AG08395 (cell line): Measurements from ENCODE around the gene SLC2A4RG.

Experiments used
- DNase-seq: peaks from one replicate; pipeline ENCODE4 v3.0.0; 2012; ENCODE audit warnings: mixed read lengths, low spot score

Gene SLC2A4RG

DNA sequence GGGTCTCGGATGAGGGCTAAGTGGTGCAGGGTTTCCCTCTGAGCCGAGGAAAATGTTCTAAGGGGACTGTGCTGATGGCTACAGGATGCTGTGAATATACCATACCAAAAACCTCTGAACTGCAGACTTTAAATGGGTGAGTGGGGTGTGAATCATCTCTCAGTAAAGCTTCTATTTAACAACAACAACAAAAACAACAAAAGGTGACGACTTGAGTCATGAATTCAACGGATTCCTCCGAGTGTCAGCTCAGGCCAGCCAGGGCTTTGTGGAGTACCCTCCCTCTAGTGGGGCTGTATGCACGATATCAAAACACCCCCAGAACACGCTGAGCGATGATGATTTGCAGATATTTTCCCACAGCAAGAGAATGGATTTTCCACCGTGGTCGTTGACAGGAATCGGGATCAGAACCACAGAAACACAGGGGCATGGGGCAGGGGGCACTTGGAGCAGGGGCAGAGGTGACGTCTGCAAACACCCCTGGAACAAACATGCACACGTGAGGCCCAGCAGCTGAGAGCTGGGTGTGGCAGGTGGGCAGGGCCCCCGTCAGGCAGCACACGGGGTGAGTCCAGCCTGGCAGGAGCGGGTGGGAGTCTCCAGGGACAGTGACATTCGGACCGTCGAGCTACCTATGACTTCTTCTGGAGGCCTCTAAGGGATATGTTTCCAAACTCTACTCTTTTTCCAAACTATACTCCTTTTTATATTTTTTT is 38.6 kb downstream of the SLC2A4RG start:
- DNase-seq: no peak

DNA sequence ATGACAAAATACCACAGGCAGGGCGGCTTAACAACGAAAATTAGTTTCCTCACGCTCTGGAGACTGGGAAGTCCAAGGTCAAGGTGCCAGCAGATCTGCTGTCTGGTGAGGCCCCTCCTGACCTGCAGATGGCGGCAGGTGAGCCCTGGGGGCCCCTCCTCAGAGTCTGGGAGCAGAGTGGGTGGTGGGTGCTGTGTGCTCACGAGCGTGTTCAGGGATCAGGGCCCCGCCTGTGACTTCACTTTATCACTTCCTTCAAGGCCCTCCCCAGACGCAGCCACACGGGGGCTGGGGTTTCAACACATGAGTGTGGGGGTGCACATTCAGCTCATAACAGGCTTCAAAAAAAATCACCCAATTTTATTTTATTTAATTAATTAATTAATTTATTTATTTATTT is 39.3 kb downstream of the SLC2A4RG start:
- DNase-seq: no peak

DNA sequence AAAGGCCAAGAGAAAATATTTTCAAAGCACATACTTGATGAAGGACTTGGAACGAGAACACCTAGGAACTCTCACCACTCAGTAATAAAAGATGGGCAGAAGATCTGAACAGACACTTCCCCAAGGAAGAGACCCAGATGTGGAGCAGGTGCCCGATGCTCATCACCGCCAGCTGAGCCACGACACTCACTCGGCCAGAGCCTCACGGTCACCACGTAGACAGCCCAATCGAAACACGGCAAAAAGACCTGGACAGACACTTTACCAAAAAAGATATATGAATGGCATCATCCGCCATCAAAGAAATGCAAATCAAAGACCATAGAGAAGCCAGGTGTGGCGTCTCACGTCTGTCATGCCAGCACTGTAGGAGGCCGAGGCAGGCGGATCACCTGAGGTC is 41.6 kb downstream of the SLC2A4RG start:
- DNase-seq: no peak

DNA sequence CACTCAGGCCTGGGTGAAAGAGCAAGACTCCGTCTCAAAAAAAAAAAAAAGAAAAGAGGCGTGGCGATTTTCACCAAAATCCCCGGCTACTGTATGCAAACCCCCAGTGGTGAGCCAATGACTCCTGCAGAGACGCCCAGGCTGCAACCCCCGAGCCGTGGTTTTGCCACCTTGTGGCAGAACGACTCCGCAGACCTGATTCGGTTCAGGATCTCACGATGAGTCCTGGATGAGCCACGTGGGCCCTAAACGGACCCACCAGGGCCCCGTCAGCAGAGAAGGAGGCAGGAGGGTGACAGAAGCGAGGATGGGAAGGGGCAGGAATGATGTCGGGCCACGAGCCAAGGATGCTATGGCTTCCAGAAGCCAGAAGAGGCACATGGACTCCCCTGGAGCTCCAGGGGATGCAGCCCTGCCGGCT is 42.5 kb downstream of the SLC2A4RG start:
- no peak for DNase-seq

DNA sequence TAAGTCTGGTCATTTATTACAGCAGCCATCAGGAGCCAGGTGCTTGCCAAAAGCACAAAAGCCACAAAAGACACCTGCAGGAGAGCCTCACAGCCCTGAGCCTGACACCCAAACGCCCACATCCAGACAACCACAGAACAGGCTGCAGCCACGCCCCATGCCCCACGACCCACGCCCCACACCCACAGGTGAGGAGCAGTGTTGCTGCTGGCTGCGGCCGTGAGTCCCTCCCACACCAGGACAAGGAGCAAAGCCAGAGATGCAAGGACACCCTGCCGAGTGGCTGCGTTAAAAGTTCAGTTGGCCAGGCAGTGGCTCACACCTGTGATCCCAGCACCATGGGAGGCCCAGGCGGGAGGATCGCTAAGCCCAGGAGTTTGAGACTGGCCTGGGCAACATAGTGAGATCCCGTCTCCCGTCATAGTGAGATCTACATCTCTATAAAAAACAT is 43.0 kb downstream of the SLC2A4RG start:
- no peak for DNase-seq

DNA sequence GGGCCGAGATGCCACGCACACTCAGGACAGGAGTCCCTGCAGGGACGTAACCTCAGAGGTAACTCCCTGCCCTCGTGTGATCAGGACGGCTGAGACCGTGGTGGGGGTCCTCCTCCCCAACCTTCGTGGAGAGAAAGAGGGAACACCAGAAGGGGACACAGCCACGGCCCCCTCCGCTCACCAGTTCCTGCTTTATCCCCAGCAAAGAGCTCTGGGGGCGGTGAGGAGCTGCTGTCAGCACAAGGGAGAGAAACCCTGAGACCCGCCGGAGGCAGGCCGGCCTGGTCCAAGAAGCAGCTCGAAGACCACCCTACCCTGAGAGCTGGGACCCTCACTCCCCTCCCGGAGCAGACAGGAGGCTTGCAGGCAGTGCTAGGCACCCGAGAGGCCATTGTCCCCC is 44.4 kb downstream of the SLC2A4RG start:
- no peak for DNase-seq

DNA sequence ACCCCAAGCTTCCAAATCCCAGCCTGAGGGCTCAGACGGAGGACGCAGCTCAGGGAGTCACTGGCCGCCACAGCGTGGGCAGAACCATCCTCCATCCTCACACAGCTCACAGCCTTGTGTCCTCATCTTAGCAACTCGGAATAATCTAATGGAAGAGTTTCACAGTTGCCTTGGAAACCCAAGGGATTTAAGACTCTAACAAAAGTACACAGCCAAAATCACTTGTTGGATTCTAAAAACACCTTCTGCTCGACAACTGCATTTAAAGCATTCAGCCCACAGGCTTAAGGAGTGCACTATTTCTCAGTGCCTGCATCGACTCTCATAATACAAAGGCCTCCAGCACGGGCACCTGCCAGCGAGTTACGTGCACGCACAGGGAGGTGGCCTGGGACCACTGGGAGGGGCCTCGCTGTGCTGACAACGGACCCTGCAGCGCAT is 46.1 kb downstream of the SLC2A4RG start:
- DNase-seq: no peak

DNA sequence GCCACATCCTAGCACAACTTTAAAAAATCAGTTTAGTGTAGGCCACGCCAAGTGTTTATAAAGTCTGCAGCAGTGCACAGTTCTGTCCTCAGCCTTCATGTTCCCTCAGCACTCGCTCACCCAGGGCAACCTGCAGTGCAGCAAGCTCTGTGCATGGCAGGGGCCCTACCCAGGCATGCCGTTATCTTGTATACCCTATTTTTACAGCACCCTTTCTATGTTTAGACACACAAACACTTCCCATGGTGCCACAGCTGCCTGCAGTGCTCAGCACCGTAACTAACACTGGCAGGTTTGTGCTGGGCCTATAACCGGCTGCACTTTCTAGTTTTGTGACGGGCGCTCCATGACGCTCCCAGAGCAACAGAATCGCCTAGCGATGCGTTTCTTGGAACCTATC is 47.7 kb downstream of the SLC2A4RG start:
- DNase-seq: no peak

DNA sequence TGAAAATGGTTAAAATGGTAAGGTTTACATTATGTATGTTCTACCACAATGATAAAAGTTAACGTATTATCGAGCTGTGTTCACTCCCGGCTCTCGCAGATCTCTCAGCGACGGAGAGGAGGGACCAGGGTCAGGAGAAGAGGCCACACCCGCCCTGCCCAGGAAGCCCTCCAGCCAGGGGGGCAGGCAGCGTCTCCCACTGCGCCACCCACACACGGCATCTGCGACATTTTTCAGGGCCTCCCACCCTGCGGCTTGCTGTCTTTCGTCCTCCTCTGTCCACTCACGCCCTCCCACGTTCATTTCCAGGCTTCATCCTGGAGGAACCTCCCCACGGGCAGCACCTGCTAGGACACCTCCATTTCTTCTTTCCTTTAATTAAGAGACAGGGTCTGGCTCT is 48.2 kb downstream of the SLC2A4RG start:
- no peak for DNase-seq

DNA sequence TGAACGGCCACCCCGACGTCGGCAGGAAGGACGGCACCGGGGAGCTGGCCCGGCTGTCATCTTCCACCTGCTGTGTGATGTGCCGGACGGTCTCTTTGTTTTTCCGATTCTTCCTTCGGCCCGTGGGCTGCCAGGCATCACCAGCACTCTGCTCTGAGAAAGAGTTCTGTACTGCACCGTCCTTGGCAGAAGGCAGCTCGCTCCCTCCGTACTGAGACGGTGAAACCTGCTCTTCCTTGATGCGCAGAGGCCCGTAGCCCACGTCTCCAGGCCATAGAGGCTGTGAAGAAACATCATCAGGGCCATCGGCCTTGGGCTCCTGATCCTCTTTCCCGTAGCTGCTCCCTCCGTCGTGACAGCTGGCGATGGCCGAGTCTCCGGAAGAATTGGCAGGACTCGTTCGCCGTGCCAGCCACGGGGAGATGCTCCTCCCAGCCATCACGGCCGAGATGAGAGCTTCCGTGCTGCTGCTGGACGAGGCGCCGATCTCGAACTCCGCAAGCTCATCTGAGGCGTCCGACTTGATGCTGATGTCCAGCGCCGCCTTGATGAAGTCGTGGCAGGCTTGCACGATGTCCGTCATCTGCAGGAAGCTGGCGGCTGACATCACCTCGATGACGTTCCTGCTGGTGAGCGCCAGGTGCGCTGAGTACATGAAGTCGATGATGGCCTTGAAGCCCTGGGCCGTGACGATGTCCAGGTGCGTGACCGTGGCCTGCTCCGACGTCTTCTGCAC is 50.4 kb downstream of the SLC2A4RG start:
- DNase-seq: no peak

DNA sequence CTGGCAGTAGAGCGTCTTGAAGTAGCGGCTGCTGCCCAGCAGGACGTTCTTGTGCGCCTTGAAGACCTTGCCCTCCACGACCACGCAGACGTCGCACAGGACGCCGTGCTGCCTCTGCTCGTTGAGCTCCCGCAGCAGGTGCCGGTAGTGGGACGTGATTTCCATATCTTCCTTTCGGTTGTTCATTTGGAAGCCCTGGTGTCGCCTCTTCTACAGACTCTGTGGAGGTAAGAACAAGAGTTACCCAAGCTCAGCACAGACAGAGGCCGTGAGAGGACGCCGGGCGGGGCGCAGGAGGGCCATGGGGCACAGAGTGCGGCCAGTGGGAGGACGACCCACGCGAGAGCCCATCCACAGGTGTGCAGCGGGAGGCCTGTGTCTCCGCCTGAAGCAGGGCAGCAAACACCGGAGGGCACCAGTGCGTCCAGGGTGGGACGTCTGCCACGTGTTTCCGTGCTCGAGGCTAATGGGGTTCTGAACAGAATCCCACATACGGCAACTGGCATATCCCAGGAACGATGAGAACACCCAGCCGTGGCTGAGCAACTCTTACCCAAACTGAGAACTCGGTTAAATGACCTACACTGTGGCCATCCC is 51.1 kb downstream of the SLC2A4RG start:
- no peak for DNase-seq

DNA sequence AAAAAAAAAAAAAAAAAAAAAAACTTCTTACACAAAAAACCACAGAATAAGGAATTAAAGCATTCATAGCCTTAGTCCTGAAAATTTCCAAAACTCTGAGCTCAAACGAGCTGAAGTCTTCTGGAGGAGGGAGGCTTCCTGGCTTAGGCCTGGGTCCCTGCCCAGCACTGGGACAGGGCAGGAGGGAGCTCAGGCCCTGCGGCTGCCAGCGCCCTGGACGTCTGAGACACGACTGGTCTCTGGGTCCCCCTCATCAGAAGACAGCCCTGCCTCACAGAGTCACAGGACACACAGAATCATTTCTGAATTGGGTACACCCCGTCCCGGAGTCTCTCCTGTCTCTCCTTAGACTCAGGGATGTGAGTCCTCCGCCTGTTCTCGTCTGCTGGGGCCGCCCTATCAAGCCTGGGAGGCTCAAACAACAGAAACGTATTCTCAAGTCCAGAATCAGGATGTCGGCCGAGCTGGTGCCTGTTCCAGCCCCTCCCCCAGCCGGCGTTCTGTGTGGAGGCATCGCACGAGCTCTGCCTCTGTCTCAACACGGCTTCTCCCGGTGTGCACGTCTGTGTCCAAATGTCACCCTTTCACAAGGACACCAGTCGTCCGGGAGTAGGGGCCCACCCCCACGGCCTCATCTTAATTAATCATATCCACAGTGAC is 52.1 kb downstream of the SLC2A4RG start:
- no peak for DNase-seq

DNA sequence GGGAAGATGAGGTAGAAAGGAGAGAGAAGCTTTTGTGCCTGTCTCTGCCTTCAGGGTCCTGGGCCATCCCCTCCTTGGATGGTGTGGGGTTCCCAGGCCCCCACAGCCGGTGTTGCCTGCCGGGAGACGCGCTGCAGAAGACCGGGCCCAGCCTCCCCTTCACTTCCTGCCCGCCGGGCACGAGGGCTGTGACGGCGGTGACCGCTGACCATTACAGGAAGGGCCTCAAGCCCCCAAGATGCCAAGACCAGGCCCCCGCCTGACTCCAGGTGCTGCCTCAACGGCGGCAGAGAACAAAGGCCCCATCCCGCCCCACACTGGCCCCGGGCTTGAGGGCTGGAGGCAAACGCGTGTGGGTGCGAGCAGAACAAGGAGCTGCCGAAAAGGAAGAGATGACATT is 53.3 kb downstream of the SLC2A4RG start:
- DNase-seq: no peak
